H7 (cell line): ENCODE results near the gene DNM3. TPM values are rescaled to one million over a fixed set of nuclear protein-coding genes. Genes with fewer than 3 reads are reported as not detected.
A peak's percentile ranks its signal among the peaks of the same experiment; 100 is the strongest.
"Not testable (repeated sequence)": the region's sequence is repeated elsewhere in the genome, so short reads cannot be mapped to it uniquely, and the experiment has no call there.

Experiments used
- DNase-seq: peaks from one replicate; pipeline ENCODE4 v3.0.0; 2012
- H3K27me3 ChIP-seq: 2 replicates; pipeline ENCODE4 v1.6.0; 2011; ENCODE audit warnings: mild to moderate bottlenecking, low read length; ENCODE audit not compliant: control insufficient read depth, insufficient read depth
- H3K36me3 ChIP-seq: replicated peaks from 2 replicates; pipeline ENCODE4 v1.5.1; 2011; ENCODE audit warnings: low read length; ENCODE audit not compliant: control insufficient read depth, insufficient read depth
- H3K4me3 ChIP-seq: 2 replicates; pipeline ENCODE4 v1.5.1; 2011; ENCODE audit warnings: low read depth, mild to moderate bottlenecking, control low read depth, low read length, moderate library complexity; ENCODE audit not compliant: insufficient read depth
- total RNA-seq: library from RNA; depleted of rRNA; stranded (reverse); fragments of >200 nt; shearing (Covaris generic); gene quantifications from 2 replicates; pipeline ENCODE4 v1.2.3, GENCODE V29; 2014; rRNA removed

The DNM3 gene
- total RNA-seq = 0.73 and 2.0 TPM in 2 replicates

GRCh38 chr1:171841050-171841910, at the start of gene DNM3:
Gene DNM3 (plus strand): TSS chr1:171841498. CDS start chr1:171841657, 159 bp downstream.
- no peaks in the 10 kb centered on the region for H3K36me3 ChIP-seq
- peak; percentile 97 for DNase-seq
- H3K27me3 ChIP-seq = peaks cover 20% of the 10 kb centered on the region; the same call in 1 of the 2 replicates
- peak within 1 kb of the TSS; percentile 78 for H3K4me3 ChIP-seq

DNA sequence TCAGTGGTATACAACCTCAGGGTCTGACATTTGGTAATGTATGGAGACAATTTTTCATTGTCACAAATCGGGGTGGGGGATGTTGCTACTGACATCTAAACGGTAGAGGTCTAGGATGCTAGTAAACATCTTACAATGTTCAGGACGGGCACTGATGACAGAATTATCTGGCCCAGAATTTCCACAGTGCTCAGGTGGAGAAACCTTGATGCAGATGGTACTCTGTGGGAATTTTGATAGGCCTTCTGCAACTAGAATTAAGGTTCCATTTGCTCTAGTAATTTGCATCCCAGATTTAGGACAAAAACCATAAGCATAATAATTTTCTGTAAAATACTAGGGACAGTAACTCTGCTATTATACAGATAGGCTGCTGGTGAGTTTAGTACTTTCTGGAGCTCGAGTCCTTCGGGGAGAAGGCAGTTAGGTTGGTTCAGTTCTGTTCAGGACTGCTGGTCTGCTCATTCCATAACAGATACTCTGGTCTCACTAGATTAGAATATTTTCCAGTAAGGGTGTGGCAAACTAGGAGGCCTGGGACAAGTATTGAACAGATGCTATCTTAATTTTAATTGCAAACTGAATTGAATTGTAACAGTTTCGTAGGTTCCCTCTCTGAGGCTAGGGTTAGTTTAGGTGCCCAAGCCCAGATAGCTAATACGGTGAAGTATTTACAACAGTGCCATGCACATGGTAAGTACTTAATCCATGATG, 48.5 kb upstream of the DNM3 start:
- Histone ChIP-seq H3K36me3 (peaks cover 51% of the 10 kb centered on the region), H3K27me3 (no peaks in the 10 kb centered on the region), H3K4me3 (no peak overlapping the region)
- DNase-seq = no peak

DNA sequence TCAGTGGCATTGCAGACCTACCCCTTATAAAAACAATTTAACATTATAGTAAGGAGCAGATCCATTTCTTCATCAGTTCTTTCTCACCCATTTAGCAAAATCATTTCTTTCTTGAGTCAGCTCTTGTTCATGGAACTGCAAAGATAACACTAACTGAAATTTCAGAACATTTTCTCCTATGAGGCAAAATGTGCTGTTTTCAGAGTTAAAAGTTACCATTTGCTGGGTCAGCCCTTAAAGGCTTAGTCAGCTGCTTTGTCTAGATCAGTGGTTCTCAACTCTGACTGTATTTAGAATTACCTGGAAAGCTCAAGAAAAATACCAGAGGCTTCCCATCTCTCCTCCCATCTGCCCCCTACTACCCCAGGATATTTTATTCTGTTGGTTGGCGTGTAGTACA, 47.7 kb upstream of the DNM3 start:
- Histone ChIP-seq H3K27me3 (no peaks in the 10 kb centered on the region), H3K36me3 (peaks cover 47% of the 10 kb centered on the region), H3K4me3 (no peak overlapping the region)
- no peak for DNase-seq

DNA sequence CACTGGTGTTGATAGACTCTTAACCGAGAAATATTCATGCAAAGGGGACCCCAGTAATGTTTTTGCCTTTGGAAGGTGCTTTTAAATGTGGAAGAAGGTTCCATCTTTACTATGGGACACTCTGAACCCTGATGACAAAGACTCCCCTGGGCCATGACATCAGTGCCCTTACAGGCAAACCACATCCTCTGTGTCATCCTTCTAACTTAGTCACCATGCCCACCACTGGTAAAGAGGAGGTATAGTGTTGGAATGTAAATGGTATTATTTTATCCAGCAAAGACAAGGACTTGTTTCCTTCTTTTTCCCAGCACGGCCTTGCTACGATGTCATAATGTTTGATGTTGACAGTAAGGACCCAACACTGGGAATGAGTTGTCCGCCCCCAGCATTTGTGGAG, 47.2 kb upstream of the DNM3 start:
- Histone ChIP-seq H3K4me3 (no peak overlapping the region), H3K36me3 (peaks cover 45% of the 10 kb centered on the region), H3K27me3 (no peaks in the 10 kb centered on the region)
- no peak for DNase-seq

DNA sequence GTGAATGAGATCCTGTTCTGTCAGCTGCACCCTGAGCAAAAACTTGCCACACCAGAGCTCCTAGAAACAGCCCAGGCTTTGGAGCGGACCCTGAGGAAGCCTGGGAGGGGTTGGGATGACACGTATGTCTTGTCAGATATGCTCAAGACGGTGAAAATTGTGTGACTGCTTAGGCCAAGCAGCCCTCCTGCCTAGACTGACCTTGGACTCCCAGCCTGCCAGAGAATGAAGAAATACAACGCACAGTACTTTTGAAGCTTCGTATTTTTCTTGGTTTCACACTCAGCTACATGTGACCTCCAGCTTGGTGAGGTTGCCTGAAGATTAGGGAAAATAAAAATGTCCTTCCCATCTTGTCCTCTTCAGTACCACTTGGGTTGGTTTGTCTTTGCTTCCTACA, 44.7 kb upstream of the DNM3 start:
- Histone ChIP-seq H3K27me3 (no peaks in the 10 kb centered on the region), H3K4me3 (no peak overlapping the region), H3K36me3 (peaks cover 29% of the 10 kb centered on the region)
- DNase-seq = no peak

DNA sequence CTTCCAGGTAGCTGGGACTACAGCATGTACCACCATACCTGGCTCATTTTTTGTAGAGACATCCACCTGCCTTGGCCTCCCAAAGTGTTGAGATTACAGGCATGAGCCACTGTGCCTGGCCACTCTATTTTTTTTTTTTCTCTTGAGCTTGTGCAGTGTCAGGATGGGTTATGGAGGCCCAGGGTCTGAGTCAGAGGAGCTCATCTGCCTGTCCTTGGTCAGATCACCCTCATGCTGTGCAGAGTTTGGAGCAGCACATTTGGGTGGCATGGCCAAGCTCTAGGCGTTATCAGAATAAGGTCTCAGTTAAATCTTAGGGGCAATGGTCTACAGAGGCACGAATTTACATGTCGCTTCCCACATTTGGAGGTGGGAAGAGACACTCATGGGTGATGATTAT, 43.0 kb upstream of the DNM3 start:
- H3K27me3 ChIP-seq = no peaks in the 10 kb centered on the region
- no peak overlapping the region for H3K4me3 ChIP-seq
- peaks cover 18% of the 10 kb centered on the region for H3K36me3 ChIP-seq
- no peak for DNase-seq

- H3K4me3 ChIP-seq = no peak overlapping the region
- peaks cover 15% of the 10 kb centered on the region for H3K36me3 ChIP-seq
- DNase-seq = no peak
- no peaks in the 10 kb centered on the region for H3K27me3 ChIP-seq
Observed at GRCh38 chr1:171798765-171799164, 42.5 kb upstream of the DNM3 start.

- no peak for DNase-seq
- no peaks in the 10 kb centered on the region for H3K27me3 ChIP-seq
- no peak overlapping the region for H3K4me3 ChIP-seq
- H3K36me3 ChIP-seq = peaks cover 12% of the 10 kb centered on the region
Observed at GRCh38 chr1:171799166-171799565, 42.1 kb upstream of the DNM3 start.

DNA sequence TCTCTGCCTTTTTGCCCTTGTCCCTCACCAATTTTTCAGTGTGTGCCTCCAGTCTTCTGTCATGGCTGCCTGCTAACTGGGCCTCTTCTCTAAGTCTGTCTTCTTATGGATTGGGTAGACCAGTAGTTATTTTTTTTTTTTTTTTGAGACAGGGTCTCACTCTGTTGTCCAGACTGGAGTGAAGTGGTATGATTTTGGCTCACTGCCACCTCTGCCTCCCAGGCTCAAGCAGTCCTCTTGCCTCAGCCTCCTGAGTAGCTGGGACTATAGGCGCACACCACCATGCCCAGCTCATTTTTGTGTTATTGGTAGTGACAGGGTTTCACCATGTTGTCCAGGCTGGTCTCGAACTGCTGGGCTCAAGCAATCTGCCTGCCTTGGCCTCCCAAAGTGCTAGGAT, 41.6 kb upstream of the DNM3 start:
- not testable (repeated sequence) for DNase-seq, H3K27me3 ChIP-seq, H3K36me3 ChIP-seq, H3K4me3 ChIP-seq

DNA sequence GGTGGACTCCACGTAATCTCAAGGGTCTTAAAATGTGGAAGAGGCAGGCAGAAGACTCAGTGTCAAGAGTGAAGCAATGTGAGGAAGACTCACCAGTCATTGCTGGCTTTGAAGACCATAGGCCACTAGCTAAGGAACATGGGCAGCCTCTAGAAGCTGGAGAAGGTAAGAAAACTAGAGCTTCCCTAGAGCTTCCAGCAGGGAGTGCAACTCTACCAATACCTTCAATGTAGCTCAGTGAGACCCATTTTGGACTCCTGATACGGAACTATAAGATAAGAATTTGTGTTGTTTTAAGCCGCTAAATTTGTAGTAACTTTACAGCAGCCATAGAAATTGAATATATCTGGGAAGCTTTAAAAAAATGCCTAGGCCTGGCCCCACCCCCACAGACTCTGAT, 41.0 kb upstream of the DNM3 start:
- no peak overlapping the region for H3K4me3 ChIP-seq
- H3K36me3 ChIP-seq = peaks cover 3% of the 10 kb centered on the region
- H3K27me3 ChIP-seq = no peaks in the 10 kb centered on the region
- no peak for DNase-seq

GRCh38 chr1:171800851-171801250, 40.4 kb upstream of the DNM3 start:
- Histone ChIP-seq H3K4me3 (no peak overlapping the region), H3K27me3 (no peaks in the 10 kb centered on the region), H3K36me3 (peaks cover 2% of the 10 kb centered on the region)
- DNase-seq = no peak

GRCh38 chr1:171801487-171801891, 39.8 kb upstream of the DNM3 start:
- Histone ChIP-seq H3K27me3 (no peaks in the 10 kb centered on the region), H3K4me3 (no peak overlapping the region)
- peak; percentile 71 for DNase-seq

GRCh38 chr1:171802207-171802606, 39.1 kb upstream of the DNM3 start:
- Histone ChIP-seq H3K27me3 (no peaks in the 10 kb centered on the region), H3K36me3 (no peaks in the 10 kb centered on the region), H3K4me3 (no peak overlapping the region)
- no peak for DNase-seq

More at GRCh38 chr1:171801487-171801891, 39.8 kb upstream of the DNM3 start:
- H3K36me3 ChIP-seq = peaks cover 2% of the 10 kb centered on the region; the same call in 1 of the 2 replicates

DNA sequence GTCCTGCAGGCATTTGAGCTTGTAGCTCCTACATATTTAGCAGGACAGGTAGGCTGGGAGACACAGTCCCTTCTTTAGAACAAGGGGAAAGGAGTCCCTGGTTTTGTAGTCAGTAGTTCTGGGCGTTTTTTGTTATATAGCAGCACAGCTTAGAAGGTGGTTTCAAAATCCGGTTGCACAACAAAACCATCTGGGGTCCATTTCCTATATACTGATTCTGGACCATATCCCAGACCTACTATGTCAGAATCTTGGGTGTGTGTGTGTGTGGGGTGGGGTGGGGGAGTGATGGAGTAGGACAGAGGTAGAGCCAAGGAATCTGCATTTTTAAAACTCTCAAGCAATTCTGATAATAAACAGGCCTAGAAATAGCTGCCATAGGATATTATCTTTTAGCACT, 38.3 kb upstream of the DNM3 start:
- DNase-seq = no peak
- Histone ChIP-seq H3K36me3 (no peaks in the 10 kb centered on the region), H3K27me3 (no peaks in the 10 kb centered on the region), H3K4me3 (no peak overlapping the region)

GRCh38 chr1:171803461-171804022, 37.8 kb upstream of the DNM3 start:
- no peak overlapping the region for H3K4me3 ChIP-seq
- no peak for DNase-seq
- no peaks in the 10 kb centered on the region for H3K27me3 ChIP-seq
- H3K36me3 ChIP-seq = no peaks in the 10 kb centered on the region
